NOMO-1 treated with DMSO at 0.1 percent for 48 hours (cell line): ENCODE results near the gene ZIK1.

ENCODE experiments used
- DNase-seq: peaks from one replicate; lab custom pipeline; 2025; ENCODE audit not compliant: unreplicated experiment; lab: John Stamatoyannopoulos, UW

The ZIK1 gene

DNA sequence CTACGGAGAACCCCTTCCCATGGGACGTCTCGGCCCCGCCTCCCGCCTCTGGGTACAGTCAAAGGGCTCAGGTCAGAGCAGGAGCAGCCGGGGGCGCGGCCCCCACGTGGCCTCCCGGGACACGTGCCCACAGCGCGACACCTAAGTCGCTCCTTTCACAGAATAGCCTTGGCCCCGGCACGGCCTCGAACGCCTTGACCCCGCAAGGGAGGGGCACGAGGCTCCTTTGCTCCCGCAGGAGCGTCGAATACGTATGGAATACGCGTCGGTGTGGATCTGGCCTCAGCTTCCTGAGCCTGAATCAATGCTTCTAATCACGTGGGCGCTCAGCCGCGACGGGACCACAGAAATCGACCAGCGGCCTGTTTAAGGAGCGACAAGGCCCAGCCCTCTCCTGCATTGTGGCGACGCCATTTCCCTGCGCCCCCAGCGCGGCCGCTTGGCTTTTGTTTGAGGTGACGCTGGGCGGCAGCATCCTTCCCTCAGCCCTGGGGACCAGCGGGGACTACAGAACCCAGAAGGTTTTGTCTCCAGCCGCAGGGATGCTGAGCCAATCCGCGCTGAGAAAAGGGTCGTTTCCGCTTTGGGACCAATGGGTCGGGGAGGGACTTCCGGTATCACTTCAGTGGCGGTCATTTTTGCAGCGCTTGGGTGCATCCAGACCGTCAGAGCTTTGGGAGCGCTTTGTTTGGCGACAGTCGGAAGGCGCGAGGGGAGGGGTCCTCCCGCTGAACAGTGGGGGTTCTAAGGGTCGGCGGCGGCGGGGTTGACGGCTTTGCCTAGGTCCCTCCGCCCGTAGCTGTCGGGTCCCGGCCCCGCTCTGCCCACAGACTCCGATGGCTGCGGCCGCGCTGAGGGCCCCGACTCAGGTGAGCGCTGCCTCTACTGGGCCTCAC lies at the start of gene ZIK1:
Gene ZIK1, plus strand, starts transcription at position 625 of the 896 bp plus-strand sequence. Its CDS starts 212 bp downstream, at position 837.
- DNase-seq, result no peak

DNA sequence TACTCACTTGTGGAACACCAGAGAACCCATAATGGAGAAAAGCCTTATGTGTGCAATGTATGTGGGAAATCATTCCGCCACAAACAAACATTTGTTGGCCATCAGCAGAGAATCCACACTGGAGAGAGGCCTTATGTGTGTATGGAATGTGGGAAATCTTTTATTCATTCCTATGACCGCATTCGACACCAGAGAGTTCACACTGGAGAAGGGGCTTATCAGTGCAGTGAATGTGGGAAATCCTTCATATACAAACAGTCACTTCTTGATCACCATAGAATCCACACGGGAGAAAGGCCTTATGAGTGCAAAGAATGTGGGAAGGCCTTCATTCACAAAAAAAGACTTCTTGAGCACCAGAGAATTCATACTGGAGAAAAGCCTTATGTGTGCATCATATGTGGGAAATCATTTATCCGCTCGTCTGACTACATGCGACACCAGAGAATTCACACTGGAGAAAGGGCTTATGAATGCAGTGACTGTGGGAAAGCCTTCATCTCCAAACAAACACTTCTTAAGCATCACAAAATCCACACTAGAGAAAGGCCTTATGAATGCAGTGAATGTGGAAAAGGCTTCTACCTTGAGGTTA lies 45.9 kb upstream of the ZIK1 start:
- no peak for DNase-seq

DNA sequence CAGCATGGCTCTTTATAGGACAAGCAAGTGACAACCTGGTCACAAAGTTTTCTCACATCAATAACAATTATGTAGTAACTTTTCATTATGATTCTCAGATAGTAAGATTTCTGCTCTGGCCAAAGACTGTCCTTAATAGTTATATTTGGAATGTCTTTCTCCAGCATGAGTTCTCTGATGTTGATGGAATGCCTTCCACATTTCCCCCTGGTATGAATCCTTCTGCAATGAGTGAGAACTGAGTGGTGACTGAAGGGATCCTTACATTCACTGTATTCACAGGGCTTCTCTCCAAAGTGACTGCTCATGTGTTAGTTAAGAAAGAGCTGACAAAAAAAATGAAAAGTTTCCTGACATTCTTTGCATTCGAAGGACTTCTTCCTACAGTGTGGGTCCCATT lies 37.4 kb upstream of the ZIK1 start:
- no peak for DNase-seq

DNA sequence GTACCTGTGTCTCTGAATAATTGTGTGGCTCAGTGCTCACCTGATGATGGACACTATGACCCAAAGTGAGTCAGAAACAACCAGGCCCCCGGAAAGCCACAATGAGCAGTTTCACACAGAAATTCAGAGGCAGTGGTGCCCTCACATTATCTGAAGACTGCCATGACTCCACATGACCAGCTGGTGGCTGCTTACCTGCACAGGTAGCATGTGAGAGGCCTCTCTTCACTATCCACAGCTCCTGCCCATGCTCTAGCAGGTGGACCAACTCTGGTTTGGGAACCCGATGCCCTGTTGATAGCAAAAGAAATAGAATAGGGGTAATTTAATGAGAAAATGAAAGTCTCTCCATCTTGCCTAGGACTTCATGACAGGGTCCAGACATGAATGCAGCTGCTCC lies 31.5 kb upstream of the ZIK1 start:
- DNase-seq, result no peak

DNA sequence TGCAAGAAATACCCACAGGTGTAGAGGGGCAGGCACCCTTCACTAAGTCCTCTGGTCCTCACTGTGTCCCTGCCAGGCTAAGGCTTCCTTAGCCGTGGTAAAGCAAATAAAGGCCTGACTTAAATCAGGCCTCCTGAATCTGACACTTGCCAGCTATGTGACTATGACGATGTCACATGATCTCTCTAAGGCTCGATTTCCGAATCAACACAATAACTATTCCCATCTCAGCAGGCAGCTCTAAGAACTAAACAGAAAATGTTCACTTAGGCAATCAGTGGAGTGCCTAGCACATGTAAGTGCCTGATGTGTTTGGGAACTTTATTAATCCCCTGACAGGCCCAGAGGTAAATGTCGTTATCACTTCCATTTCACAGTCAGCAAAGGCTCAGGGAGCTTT lies 26.3 kb upstream of the ZIK1 start:
- DNase-seq, result no peak

DNA sequence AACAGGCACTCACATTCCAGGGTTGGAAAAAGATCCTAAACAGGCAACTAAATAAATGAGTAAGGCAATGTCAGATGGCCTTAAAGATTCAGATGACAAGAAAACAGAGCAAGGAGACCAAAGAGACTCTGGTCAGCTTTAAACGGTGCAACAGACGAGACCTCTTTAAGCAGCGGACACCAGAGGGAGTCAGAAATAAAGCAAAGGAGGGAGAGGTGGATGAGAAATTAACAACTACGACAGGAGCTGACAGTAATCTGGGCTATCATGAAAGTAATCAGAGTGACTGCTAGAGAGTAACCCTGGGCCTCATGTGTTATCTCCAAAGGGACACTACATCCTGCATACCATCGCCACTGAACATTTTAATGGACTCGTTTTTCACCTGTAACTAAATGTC lies 25.4 kb upstream of the ZIK1 start:
- DNase-seq, result no peak

DNA sequence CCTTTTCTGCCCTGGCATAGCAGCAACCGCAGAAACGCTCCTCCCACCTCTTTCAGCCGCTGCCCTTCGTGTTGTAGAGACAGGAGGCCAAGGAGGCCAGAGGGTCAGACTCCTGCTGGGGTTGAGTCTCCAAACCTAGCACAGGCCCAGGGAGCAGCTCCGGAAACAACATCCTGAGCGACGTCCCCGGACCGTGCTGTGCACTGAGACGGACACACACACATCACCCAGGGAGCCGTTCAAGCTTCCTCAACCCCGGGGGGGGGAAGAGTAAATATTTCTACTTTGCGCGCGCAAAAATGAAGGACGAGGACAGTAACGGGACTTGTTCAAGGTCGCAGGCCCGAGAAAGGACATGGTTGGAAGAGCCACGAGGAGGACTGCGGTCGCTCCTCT lies 24.9 kb upstream of the ZIK1 start:
- peak; percentile 38 for DNase-seq

DNA sequence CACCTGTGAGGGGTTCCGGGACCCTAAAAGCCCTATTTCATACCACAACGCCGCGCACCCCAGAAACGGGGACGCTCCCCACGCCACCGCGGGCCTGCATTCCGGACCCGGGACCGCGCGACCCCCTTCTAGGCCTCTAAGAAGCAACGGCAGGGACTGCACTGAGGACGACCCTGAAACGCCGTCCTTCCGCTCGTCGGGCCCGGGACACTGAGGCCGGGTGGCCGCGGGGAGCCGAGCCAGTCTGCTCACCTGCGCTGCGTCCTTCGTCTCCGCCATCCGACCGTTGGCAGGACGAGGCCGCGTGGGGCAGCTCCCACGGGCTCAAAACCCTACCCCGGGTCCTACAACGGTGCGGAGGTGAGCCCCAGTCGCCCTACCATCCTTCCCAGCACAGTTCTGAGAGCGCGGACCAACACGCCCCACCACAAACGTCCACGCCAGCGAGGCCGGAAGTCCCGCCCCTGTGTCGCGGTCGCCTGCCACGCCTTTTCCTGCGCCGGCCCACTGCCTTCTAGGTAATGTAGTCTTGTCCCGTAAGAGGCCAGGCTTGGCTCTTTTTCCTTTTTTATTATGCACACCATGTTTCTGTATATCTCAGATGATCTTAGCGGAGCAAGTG lies 24.4 kb upstream of the ZIK1 start, which contains the start of gene ZNF550:
Gene ZNF550, minus strand, starts transcription at position 460 of the 622 bp plus-strand sequence. Its CDS starts 181 bp downstream, at position 279.
- peak; percentile 77 for DNase-seq

DNA sequence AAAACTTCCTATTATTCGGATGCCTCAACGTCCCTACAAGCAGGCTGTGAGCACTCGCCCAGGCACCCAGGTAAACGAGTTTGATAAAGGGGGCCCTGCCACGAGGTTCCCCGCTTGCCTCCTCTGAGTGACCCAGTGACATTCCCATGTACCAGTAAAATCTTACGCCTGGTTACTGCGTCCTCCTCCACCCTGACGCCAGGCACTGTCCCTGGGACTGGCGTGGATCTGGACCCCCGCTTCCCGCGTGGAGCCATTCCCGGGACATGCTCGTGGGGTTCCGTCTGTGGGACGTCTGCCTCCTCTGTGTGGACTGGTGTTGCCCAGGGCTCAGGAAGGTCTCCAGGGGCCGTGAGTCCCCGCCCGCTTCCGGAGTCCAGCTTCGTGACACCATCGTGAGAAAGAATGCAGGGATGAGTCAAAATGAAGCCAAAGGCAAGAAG lies 23.9 kb upstream of the ZIK1 start:
- DNase-seq, result no peak

DNA sequence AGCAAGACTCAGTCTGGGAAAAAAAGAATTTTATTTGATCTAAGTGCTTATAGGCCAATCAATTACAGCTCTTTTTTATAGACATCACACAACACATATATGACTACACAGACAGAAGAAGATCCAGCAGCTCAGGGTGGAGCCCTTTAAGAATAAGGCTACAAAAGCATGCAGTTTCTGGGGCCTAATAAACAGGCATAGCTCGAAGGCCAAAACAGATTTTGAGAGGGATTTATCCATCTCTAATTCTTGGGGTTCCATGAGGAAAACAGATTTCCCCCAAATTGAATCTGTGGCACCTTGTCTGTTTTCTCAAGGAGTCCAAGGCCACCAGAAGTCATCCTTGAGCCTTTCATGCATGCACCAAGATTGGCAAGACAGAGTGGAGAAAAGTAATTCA lies 20.4 kb upstream of the ZIK1 start:
- no peak for DNase-seq

DNA sequence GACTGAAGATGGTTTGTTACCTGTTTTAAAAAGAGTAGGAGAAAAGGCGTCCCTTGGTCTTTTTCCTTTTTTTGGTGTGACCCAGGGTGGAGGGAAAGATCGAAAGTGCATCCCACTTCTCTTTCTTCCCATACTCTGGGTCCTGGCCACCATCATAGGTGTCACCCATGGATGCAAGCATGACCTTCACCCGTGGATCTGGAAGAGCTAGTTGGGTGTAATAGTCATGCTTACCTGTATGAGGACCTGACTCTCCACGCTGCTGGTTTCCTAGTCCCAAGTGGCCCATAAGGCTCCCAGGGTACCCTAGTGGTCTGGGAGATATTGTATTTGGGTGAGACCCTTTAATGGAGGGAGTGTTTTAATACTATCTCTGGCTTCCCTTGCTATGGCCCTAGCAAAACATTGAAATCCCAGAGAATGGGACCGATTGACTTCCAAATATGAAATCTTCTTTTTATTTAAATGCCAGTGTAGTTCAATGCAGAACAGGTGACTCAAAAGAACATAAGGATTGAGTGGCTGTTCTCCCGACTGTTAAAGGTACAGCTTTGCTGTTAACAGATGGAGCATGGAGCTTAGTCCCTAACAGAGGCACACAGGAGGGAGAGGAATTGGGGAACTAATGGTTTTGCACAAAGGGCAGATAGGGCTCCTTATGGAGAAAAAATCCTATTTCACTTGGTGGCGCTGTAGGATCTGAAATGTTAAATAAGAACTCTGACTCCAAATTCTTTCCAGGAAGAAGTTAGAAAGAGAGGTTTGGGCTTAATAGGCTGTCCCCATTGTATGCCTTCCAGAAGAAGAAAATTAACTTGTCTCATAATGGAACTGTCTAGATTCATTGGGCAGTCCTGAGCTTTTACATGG lies 17.3 kb upstream of the ZIK1 start:
- no peak for DNase-seq

DNA sequence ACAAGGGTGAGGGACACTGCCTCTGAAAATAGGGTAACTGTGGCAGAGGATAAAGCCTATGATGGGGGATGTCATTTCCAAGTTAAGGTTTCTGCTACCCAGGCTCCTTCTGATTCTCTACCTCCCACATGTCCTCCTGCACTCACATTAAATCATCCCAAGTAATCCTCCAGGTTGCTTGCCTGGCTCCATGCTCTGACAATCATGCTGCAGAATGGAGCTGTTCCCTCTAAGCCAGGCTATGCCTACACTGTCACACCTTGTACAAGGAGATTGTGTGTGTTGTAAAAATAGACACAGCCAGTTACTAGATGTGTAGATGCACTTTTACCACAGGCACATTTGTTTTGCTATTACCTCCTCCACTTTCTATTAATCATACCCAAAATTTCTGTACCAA lies 13.2 kb upstream of the ZIK1 start:
- no peak for DNase-seq

DNA sequence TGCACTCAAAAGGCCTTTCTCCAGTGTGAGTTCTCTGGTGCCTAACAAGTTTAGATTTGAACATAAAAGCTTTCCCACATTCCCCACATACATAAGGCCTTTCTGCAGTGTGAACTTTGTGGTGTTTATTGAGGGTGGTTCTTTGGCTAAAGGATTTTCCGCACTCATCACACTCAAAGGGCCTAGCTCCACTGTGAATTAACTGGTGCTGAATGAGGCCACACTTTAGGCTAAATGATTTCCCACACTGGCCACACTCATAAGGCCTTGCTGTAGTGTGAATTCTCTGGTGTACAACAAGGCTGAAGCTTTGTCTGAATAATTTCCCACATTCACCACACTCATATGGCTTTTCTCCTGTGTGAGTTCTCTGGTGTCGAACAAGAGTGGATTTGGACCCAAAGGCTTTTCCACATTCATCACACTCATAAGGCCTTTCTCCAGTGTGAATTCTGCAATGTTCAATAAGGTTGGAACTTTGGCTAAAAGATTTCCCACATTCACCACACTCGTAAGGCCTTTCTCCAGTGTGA lies 11.5 kb upstream of the ZIK1 start:
- DNase-seq, result no peak

DNA sequence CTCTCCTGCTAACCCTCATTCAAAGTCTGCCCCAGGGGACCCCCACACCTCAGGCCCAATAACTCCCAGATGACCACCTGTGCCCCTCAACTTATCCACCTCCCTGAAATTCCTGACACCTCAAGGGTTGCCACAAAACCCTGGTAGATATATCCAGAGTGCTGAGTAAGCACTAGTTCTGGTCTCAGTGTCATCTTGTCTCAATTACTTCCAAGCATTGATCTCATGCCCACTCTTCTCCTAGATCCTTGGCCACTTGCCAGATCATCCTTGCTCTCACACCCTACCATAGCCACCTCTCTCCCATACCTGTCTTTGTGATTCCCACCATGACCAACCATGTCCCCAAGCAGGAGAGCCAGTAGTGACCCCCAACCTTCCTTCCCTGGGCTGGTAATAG lies 7.3 kb upstream of the ZIK1 start:
- no peak for DNase-seq

DNA sequence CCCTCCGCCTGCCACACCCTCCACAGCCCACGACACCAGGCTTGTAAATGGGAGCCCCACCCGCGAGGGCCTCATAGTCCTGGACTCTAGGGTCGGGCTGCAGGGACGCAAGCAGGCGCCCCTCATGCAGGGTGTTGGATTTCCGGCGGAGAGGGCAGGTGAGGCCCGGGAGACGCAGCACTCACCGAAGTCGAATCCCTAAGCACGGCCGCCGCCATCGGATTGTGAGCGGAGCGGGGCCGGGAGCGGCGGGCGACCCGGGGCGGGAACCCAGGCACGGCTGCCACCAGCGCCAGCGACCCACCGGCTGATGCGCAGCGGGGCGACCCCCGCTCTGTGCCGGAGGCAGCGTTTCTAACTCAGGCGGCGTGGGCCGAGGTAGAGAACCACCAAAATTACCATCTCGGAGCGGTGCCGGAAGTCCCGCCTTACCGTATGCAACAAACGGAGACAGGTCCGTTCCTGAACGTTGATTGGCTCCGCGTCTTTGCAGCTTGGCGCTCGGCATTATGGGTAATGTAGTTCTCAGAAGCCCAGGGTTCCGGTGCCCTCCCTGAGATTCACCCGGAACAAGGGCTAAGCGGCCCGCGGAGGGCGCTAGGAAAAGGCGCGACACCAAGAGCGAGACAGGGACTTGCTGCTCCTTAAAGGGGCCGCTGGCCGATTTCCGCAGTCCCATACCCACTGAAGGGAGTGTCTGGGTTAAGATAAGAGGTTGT lies 5.3 kb upstream of the ZIK1 start, which contains the start of gene ZNF416:
Gene ZNF416, minus strand, starts transcription at position 425 of the 719 bp plus-strand sequence. Its CDS starts 207 bp downstream, at position 218.
- peak; percentile 99 for DNase-seq

DNA sequence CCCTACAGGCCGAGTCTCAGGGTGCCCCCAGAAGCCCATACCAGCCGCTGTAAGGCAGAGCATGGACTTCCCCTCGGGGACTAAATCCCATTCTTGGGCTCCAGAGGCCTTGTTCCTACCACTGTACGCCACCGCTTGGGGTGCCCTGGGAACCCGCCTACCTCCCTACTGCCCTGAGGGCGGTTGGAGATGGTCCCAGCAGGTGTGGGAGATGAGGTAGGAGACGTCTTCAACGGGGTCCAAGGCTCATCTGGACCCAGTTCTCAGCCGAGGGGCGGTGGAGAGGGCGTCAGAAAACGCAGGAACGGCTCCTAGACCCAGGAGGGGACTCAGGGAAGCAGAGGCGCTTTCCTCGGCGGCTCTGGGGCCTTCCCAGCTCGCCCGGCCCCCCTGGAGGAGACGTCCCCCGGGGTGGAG lies 833 bp upstream of the ZIK1 start:
- no peak for DNase-seq

DNA sequence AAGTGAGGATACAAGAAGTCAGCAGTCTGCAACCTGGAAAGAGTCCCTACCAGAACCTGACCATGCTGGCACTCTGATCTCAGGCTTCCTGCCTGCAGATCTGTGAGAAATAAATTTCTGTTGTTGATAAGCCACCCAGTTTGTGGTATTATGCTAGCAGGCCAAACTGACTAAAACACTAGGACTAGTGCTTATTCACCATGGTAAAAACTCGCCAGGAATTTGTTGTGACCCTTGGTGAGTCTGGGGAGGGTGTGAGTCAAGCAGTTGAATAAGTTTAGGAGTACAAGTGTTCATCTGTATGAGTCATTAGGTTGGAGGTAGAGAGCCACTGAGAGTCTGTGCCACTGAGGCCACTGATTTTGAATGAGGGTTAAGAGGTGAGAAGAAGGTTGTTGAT lies 3.6 kb downstream of the ZIK1 start:
- DNase-seq, result no peak

DNA sequence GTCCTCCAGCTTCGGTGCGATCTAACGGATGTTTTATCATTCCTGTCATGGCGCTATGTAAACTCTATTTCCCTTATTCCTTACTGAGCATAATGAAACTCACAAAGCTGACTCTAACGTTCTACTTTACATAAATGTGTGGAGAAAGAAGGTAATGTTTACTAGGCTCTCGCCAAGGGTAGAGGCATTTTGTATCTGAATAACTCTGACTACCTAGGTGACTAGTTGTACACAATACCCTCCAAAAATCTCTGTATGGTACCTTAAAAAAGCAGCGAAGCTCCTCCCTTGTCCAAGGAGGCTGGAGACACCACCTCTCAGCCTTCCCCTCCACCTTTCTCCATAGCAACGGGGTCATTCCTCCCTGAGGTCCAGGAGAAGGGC lies 15.4 kb downstream of the ZIK1 start:
- no peak for DNase-seq

DNA sequence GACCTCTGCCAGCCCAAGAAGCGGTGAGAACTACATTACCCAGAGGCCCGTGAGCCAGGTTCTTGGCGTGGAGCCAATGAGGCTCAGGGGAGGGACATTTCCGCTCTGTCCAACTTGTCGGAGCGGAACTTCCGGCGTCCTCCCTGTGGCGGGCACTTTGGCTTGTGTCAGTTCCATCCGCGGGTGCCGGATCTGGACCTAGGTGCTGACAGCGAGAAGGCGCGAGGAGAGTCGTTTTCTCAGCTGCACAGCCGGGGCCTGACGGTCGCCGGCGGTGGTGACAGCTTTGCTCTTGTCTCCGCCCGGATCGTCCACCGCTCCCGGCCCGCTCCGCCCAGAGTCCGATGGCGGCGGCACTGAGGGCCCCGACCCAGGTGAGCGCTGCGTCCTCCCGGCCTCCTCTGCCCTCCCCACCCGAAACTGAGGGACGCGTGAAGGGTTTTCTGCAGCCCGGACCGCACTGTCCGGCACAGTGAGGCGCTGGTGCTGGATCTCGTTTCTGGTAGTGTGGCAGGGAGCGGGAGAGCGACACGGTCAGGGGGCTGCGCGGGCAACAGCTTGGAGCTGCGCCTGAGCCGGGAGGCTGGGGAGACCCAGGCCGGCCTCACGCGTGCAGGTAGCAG lies 15.9 kb downstream of the ZIK1 start, which contains the start of gene ZNF530:
Gene ZNF530, plus strand, starts transcription at position 125 of the 623 bp plus-strand sequence. CDS start 4,461 bp downstream, outside the sequence.
- peak; percentile 81 for DNase-seq
